Kidney capillary endothelial cell (primary cell): ENCODE measurements around the gene PAPOLG.
"Not testable (repeated sequence)": the region's sequence is repeated elsewhere in the genome, so short reads cannot be mapped to it uniquely, and the experiment has no call there.

Source experiments
- DNase-seq: peaks from one replicate; pipeline ENCODE4 v3.0.0-alpha.2; 2018; ENCODE audit warnings: low spot score

PAPOLG gene

GRCh38 chr2:60822987-60823386 is 66.9 kb downstream of the PAPOLG start:
- no peak for DNase-seq

- DNase-seq: no peak
Measured at GRCh38 chr2:60823694-60824305, 67.7 kb downstream of the PAPOLG start.

DNA sequence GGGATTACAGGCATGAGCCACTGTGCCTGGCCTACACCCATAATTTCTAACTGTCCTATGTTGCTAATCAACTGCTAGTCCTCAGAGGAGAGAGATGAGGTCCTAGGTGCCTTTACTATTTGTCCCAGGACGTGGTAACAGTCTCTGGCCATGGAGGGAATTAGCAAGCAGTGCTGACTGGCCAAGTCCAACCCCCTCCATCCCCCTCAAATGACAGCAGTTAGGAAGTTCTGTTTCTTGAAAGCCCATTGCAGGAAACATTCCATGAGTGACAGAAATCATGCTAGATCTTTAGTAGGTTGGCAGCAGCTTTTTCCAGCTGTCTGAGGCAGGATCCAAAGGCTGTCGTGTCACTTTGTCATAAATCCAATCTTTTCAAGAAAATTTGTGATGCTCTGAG is 69.6 kb downstream of the PAPOLG start:
- DNase-seq: no peak

- DNase-seq: no peak
Measured at GRCh38 chr2:60826111-60826510, 70.0 kb downstream of the PAPOLG start.

- DNase-seq: not testable (repeated sequence)
Measured at GRCh38 chr2:60826860-60827259, 70.8 kb downstream of the PAPOLG start.

- DNase-seq: no peak
Measured at GRCh38 chr2:60827369-60827768, 71.3 kb downstream of the PAPOLG start.

- no peak for DNase-seq
Measured at GRCh38 chr2:60830991-60831390, 74.9 kb downstream of the PAPOLG start.

- no peak for DNase-seq
Measured at GRCh38 chr2:60831921-60832320, 75.9 kb downstream of the PAPOLG start.

- DNase-seq: no peak
Measured at GRCh38 chr2:60832621-60833020, 76.6 kb downstream of the PAPOLG start.

- DNase-seq: no peak
Measured at GRCh38 chr2:60834270-60834717, 78.2 kb downstream of the PAPOLG start.

- DNase-seq: no peak
Measured at GRCh38 chr2:60836491-60836890, 80.4 kb downstream of the PAPOLG start.

- DNase-seq: no peak
Measured at GRCh38 chr2:60837123-60837522, 81.1 kb downstream of the PAPOLG start.

GRCh38 chr2:60838481-60838880 is 82.4 kb downstream of the PAPOLG start:
- no peak for DNase-seq

DNA sequence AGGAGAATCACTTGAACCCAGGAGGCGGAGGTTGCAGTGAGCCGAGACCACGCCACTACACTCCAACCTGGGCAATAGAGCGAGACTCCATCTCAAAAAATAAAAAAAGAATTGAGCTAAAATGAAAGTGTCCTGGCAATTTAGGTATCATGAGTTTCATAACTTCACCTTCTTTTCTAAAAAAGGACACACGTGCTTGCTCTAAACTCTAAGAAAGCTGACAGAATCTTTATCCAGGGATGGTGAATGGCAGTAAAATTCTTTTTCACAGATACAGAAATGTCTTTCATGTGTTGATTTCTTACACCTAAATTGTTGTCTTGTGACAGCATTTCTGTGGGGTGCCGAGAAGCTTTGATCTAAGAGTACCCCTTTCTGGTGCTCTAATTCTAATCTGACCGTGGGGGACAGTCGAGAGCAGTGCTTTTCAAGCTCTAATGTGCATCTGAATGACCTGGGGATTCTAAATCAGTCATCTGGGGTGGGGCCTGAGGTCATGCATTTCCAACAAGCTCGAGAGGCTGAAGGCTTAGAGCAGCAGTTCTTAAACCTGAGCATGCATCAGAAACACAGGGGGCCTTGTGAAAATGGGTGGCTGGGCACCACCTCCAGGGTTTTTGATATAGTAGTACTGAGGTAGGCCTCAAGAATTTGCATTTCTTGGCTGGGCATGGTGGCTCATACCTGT is 83.2 kb downstream of the PAPOLG start:
- DNase-seq: no peak

- DNase-seq: no peak
Measured at GRCh38 chr2:60840880-60841279, 84.8 kb downstream of the PAPOLG start.

DNA sequence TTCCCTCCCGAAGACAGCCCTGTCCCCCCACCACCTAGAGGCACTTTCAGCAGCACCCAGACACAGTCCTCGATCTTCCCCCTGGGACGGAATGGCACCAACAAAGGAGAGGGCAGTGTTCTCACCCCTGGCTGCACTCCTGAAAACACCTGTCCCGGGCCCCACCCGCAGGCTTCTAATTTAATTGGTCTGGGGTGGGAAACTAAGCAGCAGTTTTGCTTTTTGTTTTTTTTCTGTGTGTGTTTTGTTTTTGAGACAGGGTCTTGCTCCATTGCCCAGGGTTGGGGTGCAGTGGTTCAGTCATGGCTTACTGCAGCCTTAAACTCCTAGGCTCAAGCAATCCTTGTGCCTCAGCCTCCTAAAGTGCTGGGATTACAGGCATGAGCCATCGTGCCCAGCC is 86.9 kb downstream of the PAPOLG start:
- DNase-seq: no peak

DNA sequence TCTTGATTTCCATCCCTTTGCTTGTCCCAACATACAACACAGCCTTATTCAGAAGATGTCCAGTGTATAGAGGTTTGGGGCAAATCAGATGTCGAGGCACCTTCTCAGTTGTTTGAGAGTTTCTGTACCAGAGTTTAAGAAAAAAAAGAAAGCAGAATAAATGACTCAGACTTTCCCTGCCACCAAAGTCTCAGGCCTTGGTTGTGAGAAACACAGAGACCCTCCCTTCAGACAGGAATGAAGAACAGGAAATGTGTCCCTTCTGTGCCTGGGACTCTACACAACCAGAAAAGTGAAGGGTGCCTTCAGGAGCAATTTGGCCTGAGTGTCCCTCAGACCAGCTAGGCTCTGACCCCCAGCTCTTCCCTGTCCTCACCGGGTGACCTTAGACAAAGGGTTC is 88.0 kb downstream of the PAPOLG start:
- DNase-seq: no peak

- DNase-seq: no peak
Measured at GRCh38 chr2:60847854-60848253, 91.8 kb downstream of the PAPOLG start.
